ENCODE measurements around the gene NAT16.

Gene NAT16

DNA sequence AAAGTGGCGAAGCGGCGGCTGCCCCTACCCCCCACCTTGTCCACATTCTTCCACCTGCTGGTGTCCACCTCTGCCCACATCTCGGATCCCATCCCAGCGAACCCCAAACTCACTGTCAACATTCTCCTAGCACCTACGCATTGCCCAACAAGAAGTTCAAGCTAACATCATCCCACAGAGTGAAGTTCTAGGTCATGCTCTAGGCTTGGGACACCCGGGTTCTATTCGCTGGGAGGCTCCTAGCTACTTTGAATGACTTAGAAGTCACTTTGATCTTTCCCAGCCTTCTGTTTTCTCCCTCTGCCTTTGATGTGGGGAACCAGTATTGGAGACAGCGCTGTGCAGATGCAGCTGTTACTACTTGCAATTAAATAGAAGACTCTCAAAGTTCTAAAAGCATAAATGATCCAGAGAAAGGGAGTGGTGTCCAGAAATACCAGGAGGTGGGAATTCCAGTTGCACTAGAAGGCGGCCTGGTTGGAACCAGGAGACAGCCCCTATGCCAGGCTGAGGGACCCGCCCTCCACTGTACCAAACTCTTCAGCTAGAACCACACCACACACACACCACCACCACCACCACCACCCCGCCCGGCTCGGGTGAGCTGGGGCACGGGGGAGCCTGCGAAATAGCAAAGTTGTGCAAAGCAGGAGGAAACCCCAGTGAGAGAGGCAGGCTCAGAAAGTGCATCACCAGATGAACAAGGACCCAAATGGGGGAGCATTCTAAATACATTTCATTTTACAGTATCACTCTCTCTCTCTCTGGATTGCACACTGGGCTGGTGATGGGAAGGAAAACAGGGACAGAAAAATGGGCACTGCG, 9.3 kb downstream of the NAT16 start:
- DNase-seq = no peak

DNA sequence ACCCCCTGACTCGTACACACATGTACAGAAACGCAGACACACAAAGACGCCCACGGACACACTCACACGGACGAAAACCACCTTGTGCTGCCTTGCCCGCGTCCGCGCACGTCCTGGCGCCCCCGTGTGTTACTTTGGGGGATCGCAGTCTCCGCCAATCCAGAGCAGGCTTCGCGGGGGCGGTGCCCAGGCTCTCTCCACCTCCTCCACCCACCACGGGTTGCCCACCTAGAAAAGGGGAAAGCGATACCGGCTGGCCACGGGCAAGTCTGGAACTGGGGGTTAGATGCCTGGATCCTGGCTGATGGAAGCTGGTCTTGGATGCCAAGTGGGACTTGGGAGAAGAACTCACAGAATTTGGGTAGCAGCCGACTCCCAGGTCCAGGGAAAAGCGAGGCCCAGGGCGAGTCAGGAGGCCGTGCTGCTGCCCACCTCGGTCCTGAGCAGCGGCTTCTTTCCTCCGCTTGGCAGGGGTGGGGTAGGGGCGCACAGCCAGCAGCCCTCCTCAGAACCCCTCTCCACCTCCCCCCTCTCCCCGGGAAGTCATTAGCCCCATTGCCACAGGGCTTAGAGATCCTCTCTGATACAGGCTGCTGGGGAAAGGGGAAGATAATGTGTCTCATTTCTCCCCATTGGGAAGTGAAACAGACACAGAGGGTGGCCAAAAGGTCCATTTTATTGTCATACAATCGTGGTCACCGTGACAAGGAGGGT, 10.1 kb downstream of the NAT16 start:
- DNase-seq = no peak

DNA sequence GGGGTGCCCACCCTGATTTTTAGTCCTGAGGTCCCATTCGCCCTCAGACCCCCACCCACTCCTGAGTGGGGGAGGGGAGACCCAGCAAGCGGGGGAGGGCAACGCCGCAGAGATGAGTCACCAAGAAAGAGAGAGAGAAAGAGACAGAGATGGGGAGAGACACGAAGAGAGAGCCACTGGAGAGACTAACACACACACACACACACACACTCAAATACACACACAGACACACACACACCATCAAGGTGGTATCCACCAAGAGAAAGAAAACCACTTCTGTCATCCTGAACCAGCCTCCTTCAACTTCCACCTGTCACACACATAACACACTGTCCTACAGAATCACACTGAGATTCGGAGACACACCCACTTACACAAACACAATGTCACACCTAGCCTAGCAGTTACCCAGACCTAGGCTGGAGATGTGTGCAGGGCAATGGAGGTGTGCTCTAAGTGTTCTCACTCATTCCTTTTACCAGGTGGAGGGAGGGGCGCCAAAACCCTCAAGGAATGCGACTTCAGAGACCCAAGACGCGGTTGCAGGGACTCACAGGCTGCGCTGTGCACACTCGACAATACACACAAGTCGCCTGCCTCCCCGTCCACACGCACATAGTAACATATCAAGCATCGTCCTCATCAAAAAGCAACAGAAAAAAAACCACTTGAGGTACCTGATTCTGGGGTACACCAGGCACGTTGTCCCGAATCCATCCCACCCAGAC, 10.8 kb downstream of the NAT16 start:
- DNase-seq = no peak

DNA sequence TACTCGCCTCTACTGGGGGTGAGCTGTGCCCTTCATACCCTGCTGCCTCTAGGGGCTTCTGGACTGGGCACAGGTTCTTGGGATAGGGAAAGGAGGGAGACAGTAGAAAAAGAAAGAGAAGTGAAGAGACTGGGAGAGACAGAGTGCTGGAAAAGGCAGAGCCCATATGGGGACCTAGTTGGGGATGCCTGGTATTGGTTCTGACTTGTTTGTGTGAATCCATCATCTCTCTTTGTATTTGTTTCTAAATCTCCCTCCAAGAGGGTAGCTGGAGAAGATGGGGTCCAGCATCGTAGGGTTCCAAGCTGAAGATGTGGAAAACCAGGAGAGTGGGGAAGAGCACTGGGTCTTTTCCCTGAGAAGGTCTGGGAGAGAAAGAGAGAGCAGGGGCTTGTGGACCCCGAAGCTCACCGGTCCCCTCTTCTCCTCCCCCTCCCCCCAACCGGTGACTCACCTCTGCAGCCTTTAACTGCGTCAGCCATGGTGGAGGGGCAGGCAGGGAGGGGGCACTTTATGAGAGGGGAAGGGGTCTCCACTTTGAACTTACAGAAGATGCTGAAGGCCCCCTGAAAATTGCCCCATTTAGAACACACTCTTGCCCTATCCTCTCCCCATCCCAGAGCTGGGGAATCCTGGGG, 11.6 kb downstream of the NAT16 start:
- DNase-seq = no peak

DNA sequence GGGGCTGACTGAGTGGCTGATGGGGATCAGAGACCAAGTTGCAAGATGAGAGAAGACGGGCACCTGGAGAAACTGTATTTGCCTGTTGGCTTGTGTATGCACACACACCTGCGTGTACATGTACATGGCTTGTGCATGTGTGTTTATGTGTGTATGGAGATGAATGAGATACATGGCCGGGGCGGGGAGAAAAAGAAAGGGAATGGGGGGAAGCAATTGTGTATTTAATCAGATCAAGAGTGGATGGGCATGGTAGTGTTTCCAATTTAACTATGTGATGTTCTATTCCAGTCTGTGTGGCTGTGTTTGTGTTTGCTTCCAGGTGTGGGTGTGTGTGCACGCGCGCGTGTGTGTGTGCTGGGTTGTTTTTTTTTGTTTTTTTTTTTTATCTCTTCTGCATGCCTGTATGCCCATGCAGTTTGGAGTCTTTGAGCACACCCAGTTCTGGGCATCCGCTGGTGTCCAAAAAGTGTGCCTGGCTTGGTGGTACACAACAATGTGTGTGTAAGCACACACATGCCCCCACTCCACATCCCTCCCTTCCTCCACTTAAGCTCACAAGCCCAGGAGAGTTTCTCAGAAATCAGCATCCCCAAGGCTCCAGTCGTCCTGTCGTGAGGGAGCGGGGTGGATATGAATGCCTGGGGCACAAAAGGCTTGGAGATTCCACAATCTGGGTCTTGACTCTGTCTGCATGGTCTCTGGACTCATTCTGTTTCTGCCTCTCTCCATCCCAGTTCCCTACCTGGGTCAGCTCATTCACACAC, 12.3 kb downstream of the NAT16 start:
- DNase-seq = no peak

DNA sequence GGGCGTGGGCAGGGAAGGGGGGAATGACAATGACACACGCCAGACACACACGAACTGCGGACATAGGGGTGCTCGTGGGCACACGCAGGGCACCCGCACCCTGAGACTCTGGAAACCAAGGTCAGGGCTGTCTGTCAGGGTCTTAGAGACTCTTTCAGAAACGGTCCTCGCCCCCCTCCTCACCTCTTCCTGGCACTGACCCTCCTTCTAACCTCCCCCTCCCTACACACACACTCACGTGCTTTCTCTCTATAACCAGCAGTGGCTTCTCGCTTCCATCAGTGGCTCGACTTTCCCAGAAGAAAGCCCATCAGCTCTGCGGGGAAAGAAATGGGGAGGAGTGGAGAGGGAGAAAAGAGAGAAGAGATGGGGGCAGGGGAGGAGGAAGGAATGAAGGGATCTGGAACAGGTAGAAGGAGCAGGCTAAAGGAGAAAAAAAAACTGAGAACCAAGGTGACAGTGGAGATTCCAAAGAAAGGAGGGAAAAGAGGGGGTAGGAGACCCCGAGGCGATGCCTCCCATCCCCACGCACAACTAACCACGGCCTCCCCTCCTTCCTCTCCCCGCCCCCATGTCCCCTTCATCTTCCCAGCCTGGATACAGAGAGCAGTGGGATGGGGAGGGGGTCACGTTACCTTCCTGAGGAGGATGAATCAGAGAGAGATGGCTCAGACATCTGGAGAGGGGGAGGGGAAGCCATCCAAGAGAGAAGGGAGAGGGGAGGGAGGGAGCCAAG, 13.0 kb downstream of the NAT16 start:
- DNase-seq = no peak

DNA sequence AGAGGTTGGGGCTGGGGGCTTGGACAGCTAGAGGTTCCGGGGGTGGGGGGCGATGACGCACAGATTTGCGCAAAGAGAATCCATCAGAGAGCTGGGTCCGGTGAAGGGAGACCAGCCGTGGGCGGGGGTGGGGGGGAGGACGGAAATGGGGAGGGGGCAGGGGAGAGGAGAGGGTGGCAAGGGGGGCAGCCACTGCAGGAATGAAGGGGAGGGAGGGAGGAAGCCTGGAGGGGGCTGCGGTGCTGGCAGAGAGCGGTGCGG, 13.5 kb downstream of the NAT16 start:
- no peak for DNase-seq

DNA sequence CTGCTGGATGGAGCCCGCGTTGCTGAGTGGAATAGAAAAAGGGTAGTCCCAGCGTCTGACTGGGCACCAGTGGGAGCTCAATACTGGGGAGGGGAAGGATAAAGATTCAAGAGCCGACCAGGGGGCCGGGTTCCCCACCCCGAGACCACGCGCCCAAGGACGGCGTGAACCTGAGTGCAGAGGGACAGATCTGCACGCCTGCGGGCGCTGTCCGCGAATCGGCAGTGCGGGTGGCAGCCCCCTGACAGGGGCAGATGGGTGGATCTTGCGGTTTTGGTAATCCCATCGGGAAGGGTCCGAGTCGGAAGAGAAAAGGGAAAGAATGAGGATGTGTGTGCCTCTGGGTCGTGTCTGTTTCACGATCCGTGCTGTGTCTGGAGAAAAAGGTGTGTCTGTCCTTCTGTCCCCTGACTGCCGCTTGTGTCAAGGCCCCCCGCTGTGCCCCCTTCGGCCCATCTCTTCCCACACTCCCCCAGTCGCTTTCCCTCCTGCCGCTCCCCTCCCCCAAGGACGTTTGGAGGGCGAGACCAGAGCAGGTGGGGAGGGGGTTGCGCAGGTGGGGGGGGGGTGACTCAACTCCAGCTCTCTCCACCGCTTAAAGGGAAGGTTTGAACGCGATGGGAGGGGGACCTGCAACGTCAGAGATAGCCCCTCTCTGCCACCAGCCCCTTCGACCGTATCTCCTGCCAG, 14.0 kb downstream of the NAT16 start:
- DNase-seq = no peak

DNA sequence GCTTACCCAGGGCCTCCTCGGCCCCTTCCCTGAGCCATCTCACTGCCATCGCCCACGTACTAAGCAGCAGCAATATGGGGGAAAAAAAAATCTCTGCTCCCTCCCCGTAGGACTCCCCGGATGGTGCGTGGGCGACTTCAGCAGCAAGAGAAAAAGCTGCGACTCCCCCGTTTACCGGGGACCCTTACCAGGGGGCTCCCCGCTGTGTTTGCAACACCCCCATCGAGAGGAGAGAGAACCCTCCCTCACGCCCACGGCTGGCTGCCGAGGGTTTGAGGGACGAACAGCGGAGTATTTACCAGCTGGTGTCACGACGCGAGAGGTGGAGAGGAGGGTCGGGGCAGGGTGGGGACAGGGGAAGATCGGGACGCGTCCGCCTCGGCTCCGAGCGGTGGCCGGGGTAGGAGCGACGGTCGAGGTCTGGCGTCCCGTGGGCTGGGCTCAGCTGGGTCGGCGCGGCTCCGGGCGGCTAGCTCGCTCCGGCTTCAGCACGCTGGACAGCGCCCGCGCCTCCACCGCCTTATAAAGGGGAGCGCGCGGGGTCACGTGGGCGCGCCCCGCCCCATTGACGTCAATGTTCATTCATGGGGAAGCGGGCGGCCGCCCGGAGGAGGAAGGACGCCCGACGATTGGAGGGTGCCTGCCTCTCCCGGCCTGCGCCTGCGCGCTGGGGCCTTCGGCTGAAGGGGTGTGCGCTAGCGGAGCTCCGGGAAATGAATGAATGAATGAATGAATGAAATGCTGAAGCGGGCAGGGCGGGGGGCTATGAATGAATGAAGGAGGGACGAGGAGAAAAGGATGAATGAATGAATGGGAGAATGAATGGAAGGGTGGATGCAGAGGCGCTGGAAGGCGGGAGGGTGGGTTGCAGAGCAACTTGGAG, 14.8 kb downstream of the NAT16 start, which contains the start of gene VGF:
VGF (minus strand) TSS at position 495 of the 883 bp plus-strand sequence. CDS start 726 bp downstream, outside the sequence.
- DNase-seq = peak; percentile 83

DNA sequence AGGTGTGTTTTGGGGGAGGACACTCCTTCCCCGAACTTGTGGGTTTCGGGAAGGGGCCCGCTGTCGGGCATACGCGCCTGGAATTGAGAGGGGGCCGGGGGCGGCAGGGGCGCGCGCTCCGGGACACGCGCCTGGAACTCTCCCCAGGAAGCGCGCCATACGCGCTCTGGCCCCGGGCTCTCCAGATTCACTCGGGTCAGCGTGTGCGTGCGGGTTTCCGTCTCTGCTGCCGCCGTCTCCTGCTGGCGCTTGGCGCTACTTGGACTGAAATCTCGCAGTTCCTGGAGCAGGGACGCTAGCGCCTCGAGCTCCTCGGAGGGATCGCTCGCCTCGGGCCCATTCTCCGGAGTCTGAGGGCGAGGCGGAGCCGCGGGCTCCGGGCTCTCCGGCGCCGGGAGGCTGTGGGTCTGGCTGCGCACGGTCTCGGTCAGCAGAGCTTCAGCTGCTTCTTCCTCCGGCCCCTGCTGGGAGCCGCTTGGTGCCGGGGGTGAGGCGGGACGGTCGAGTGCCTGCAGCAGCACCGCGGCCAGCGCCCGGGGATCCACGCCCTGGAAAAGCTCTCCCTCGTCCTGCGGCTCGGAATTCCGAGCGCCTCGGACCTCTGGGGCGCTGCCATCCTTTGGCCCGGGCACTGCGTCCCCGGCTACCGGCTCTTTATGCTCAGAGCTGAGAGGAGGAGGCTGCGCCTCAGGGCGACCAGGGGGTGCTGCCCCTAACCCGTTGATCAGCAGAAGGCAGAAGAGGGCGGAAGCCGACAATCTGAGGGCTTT, 15.8 kb downstream of the NAT16 start:
- DNase-seq = no peak

DNA sequence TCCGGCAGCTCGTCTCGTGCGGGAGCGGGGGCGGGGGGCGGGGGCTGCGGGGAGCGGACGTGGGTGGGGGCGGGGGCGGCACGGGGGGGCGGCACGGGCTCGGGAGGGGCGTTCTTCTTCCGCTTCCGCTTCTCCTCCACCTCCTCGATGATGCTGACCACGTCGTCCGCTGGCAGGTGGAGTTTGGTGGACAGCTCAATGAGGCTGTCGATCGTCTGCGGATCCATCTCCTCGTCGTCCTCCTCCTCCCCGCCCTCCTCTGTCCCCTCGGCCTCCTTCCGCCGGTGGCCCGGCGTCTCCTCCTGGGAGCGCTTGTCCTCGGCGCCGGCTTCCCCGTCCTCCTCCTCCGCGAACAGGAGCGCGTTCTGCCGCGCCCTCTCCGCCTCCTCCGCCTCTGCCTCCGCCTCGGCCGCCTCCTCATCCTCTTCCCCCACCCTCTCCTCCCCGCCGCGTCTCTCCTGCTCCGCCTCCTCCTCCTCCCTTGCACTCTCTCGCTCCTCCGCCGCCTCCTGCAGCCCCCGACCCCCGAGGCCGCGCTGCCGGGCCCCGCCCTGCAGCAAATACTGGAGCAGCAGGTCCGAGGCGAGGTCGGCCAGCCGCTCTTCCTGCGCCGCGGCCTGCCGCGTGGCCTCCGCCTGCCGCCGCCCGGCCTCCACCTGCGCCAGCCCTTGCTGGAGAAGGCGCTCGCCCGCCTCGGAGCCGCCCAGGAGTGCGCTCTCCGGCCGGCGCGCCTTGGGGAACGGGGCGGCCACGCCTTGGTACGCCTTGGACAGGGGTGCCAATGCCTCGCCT, 16.6 kb downstream of the NAT16 start:
- DNase-seq = no peak

DNA sequence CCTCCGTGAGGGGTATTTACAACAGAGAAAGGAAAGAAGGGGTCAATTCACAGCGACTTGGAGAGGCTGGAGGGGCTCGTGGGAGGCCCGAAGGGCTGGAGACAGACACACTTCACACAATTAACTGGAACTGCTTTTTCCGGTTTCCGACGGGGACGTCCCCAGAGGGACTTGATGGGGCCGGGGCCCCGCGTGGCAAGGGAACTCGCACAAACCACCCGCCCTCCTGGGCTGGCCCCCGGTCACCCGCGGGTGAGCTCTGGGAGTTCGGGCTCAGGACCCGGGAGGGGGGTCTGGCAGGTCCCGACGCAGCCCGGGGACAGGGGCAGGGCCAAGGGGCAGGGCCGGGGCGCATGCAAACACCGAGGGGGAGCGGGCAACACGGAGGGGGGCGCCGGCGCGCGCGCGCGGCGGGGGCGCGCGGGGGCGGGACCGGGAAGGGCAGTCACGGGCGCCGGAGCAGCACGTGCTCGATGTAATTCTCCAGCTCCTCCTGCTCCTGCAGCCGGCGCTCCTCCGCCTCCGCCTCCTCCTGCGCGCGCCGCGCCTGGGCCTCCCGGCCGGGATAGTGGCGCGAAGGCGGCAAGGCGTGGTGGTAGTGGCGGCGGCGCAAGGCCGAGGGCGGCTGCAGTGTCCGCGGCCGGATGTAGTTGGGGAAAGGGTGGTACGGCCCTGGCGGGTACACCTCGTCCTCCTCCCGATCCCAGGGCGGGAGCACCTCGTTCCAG, 17.4 kb downstream of the NAT16 start:
- no peak for DNase-seq

DNA sequence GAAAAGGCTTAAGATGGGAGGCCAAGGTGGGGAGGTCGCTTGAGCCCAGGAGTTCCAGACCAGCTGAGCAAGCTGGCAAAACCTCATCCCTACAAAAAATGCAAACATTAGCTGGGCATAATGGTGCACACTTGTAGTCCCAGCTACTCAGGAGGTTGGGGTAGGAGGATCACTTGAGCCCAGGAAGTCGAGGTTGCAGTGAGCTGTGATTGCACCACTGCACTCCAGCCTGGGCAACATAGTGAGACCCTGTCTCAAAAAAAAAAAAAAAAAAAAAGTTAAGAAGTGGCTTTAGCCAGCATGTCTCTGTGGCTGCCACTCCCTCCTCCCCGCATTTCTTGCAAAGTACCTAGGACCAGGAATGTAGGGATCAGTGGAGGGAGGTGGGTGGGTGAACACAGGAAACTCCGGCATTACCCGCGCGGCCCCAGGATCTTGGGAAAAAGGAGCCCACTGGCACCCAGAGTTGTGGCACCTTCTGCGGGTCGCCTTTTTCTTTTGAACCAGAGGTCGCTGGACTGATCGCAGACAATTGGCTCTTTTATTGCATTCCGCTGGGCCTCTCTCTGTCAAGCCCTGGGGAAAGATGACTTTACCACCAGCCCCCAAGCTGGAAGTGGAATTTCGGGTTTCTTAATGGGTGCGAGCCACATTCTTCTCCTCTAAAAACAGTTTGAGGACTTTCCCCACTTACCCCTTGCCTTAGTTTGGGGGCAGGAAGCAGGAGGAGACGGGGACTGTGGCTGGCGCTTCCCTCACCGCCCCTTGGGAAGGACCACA, 18.2 kb downstream of the NAT16 start:
- no peak for DNase-seq

DNA sequence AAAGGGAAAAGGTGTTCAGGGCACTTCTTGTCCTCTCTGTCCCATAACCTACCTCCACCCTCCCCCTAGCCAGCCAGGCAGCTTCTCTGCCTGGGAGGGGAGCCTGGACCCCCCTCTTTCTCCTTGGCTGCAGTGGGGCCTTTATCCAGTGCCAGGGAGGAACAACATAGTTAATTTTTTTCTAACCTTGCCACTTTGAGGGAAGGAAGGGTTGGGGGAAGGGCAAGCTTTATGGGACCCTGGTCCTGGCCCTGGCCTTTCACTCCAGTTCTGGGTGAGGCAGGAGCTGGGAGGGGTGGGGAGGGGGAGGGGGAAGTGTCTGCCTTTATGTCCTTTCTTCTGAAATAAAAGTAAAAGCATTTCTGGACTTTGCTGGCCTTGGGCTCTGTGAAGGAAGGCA, 19.2 kb downstream of the NAT16 start:
- DNase-seq = no peak

DNA sequence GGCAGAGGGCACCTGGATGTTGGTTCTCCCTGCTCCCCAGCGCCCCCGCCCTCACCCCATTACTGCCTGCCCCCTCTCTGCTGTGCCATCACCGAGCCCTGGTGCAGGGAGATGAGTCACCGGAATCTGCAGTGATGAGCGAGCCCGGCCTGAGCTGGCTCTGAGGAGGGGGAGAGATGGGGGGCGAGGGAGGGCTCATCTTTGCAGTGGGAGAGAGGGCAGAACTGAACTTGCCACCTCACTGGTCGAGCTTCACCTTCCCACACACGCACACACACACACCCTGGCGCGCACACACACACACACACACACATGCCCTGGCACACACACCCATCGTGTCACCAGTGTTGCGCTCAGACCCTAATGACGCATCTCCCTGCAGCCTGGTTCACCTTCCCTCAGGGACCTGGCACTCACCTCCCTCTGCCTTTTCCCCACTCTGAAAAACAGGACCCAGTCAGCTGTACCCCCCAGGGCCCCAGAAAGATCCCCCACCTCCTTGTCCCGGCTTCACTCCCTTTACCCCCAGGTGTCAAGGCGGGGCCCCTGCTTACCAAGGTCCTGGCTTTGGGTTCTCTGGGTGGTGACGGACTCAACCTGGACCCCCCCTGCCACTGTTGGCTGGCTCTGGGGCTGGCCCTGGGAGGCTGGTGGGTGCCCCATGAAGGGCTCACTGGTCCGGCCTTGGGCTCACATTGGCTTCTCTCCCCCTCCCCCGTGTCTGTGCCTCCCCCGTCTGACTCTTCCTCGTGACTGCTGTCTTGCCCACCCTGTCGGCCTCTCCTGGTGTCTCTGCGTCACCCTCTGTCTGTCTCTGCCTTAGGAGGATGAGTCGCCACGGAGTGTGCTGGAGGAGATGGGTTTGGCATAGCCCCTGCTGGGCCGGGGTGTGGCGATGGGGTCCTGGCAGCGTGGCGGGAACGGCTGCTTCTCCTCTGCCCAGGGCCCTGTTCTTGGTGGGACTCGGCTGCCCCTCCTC, 20.1 kb downstream of the NAT16 start:
- no peak for DNase-seq

Data from NCI-H1436 treated with DMSO at 0.1 percent for 48 hours (cell line).